GM13977 (cell line): ENCODE measurements around the gene SLC22A23.

Experiments used
- DNase-seq: peaks from one replicate; pipeline ENCODE4 v3.0.0; 2012; ENCODE audit warnings: low spot score
- in situ Hi-C: fragments of 300-500 bp; cut with MboI; formaldehyde crosslinking; loops from one replicate; pipeline ENCODE4 v1.12.0; 2022; ENCODE audit warnings: low sequenced_read_pairs, low pct_unique_long_range_greater_than_20kb, mixed read lengths, inconsistent platforms; ENCODE audit not compliant: unreplicated experiment
- TF ChIP-seq, protein P1 (sequence below): IDR thresholded peaks from 2 replicates; pipeline ENCODE4 v1.5.1; 2012; ENCODE audit warnings: mild to moderate bottlenecking, control low read depth; ENCODE audit not compliant: insufficient read depth; ENCODE audit errors: extremely low read depth, missing control alignments

SLC22A23 gene

DNA sequence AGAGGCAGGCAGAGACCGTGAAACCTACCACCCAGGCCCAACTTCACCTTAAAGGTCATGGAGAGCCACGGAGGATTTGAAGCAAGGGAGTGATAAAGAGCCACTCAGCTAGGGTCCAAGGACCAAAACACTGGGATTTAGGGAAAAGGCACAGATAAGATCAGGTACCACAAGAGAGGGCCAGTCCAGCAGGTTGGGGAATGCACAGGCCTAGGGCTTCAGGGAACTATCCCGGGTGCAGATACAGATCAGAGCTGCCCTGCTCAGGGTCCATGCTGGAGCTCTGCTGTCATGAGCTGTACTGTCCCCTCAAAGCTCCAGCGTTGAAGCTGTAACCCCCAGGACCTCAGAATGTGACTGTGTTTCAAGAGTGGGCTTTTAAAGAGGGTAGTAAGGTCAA, 16.9 kb downstream of the SLC22A23 start:
- TF ChIP-seq, protein P1, sequence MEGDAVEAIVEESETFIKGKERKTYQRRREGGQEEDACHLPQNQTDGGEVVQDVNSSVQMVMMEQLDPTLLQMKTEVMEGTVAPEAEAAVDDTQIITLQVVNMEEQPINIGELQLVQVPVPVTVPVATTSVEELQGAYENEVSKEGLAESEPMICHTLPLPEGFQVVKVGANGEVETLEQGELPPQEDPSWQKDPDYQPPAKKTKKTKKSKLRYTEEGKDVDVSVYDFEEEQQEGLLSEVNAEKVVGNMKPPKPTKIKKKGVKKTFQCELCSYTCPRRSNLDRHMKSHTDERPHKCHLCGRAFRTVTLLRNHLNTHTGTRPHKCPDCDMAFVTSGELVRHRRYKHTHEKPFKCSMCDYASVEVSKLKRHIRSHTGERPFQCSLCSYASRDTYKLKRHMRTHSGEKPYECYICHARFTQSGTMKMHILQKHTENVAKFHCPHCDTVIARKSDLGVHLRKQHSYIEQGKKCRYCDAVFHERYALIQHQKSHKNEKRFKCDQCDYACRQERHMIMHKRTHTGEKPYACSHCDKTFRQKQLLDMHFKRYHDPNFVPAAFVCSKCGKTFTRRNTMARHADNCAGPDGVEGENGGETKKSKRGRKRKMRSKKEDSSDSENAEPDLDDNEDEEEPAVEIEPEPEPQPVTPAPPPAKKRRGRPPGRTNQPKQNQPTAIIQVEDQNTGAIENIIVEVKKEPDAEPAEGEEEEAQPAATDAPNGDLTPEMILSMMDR, result no peak
- in situ Hi-C loops, result no loop called here
- DNase-seq, result no peak

- in situ Hi-C loops, result no loop called here
- TF ChIP-seq, protein P1, result no peak
- no peak for DNase-seq
Observed at GRCh38 chr6:3438190-3439167, 18.4 kb downstream of the SLC22A23 start.

GRCh38 chr6:3433005-3433404, 23.8 kb downstream of the SLC22A23 start:
- in situ Hi-C loops, result no loop called here

DNA sequence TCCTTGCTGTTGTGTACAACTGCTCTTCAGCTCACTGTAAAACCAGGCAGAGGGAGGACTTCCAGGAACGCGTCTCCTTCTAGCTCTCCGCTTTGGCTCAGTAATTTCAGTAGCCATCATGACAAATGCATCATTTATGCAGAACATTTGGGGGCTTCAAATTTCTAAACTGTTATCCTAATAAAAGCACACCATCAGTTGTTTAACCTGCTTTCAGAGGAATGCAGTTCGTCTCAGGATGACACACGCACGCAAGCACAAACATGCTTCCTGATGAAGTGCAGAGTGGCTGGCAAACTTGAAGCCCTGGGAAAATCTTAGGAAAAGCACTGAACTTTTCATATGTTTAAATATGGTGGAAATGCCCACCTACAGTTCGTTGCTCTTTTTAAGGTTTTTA, 24.4 kb downstream of the SLC22A23 start:
- in situ Hi-C loops, result no loop called here
- TF ChIP-seq, protein P1, result no peak

More at GRCh38 chr6:3433005-3433404, 23.8 kb downstream of the SLC22A23 start:
- DNase-seq, result no peak
- TF ChIP-seq, protein P1, result no peak

GRCh38 chr6:3431994-3432393, 24.9 kb downstream of the SLC22A23 start:
- no peak for DNase-seq
- in situ Hi-C loops, result no loop called here

More for the DNA sequence above, 24.4 kb downstream of the SLC22A23 start:
- no peak for DNase-seq

GRCh38 chr6:3429211-3429610, 27.6 kb downstream of the SLC22A23 start:
- DNase-seq, result no peak
- in situ Hi-C loops, result no loop called here
- TF ChIP-seq, protein P1, result no peak

More at GRCh38 chr6:3431994-3432393, 24.9 kb downstream of the SLC22A23 start:
- TF ChIP-seq, protein P1, result no peak
